Skeletal muscle tissue (tissue), 4 donors: ENCODE data around the gene ENTPD6. TPM values are rescaled to one million over a fixed set of nuclear protein-coding genes. Genes with fewer than 3 reads are reported as not detected.

Experiments used
- H3K27ac ChIP-seq: one replicate; pipeline ENCODE4 v1.7.0; 2013; ENCODE audit warnings: mild to moderate bottlenecking, low read depth, low read length, inconsistent platforms
- H3K27me3 ChIP-seq, 3 donors: one replicate each; pipeline ENCODE4 v1.7.0; 2013; ENCODE audit warnings: low read length in 3 of 3; ENCODE audit not compliant: control insufficient read depth in 3 of 3, insufficient read depth in 3 of 3
- H3K36me3 ChIP-seq, 3 donors: one replicate each; pipeline ENCODE4 v1.7.0; 2013; ENCODE audit warnings: low read length in 3 of 3; ENCODE audit not compliant: control insufficient read depth in 3 of 3, insufficient read depth in 3 of 3
- H3K4me1 ChIP-seq, 3 donors: one replicate each; pipeline ENCODE4 v1.7.0; 2013; ENCODE audit warnings: low read length in 3 of 3, mild to moderate bottlenecking in 3 of 3; ENCODE audit not compliant: control insufficient read depth in 3 of 3, insufficient read depth in 3 of 3
- H3K4me3 ChIP-seq, 3 donors: one replicate each; pipeline ENCODE4 v1.7.0; 2013; ENCODE audit warnings: low read length in 3 of 3
- H3K9ac ChIP-seq, 3 donors: one replicate each; pipeline ENCODE4 v1.7.0; 2013; ENCODE audit warnings: low read length in 3 of 3, mild to moderate bottlenecking in 3 of 3, moderate library complexity in 2 of 3, low read depth in 1 of 3
- H3K9me3 ChIP-seq, 3 donors: one replicate each; pipeline ENCODE4 v1.7.0; 2013; ENCODE audit warnings: low read length in 3 of 3; ENCODE audit not compliant: control insufficient read depth in 3 of 3
- total RNA-seq: library from RNA; depleted of rRNA; stranded (reverse); fragments of >200 nt; gene quantifications from one replicate; pipeline ENCODE4 v1.2.3, GENCODE V29; 2014
- donor health status: Osteomylitis.

ENTPD6 gene
- total RNA-seq, 1 donor from 2014 or later = 17.7 TPM

DNA sequence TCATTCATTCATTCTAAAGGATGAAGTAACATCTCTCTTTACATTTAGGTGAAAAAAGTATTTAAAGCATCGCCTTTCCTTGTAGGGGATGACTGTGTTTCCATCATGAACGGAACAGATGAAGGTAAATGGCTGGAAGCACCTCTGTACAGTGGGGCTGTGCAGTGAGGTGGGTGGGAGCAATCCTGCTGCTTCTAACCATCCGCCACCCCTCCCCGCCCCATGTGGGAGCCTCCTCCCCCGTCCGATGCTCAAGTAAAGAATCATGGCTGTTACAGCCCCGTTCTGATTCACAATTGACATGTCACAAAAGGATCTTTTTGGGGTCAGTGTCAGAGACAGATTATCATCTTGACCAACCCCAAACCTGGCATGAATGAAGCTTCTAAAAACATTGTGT is 19.3 kb downstream of the ENTPD6 start:
- no peak overlapping the region for H3K27ac ChIP-seq
- H3K9ac ChIP-seq = no peak overlapping the region
- no peak overlapping the region for H3K4me3 ChIP-seq
- H3K4me1 ChIP-seq = no peaks in the 10 kb centered on the region
- peaks cover 68 to 70% (median 70%) of the 10 kb centered on the region in 3 donors for H3K36me3 ChIP-seq
- H3K27me3 ChIP-seq = no peaks in the 10 kb centered on the region
- H3K9me3 ChIP-seq = no peaks in the 10 kb centered on the region

DNA sequence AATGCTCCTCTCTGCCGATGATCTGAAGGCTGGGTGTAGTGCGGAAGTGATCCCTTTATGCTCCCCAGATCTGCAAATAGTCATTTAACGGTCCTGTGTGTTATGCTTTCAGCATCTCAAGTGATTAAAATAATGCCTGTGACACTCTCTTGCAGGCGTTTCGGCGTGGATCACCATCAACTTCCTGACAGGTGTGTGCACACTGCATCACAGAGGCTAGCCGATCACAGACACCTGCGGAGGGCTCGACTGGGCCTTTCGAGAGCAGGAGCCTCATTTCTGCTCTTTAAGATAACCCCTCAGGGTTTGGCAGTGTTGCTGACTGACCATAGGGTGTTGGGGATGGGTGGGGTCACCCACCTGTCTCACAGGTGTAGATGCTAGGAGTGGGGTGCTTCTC is 20.0 kb downstream of the ENTPD6 start:
- Histone ChIP-seq H3K27me3 (no peaks in the 10 kb centered on the region), H3K27ac (no peak overlapping the region), H3K4me3 (no peak overlapping the region), H3K36me3 (peaks cover 67 to 73% (median 72%) of the 10 kb centered on the region in 3 donors), H3K9me3 (no peaks in the 10 kb centered on the region), H3K4me1 (peaks cover 1 to 3% (median 2%) of the 10 kb centered on the region in 3 donors), H3K9ac (no peak overlapping the region)

DNA sequence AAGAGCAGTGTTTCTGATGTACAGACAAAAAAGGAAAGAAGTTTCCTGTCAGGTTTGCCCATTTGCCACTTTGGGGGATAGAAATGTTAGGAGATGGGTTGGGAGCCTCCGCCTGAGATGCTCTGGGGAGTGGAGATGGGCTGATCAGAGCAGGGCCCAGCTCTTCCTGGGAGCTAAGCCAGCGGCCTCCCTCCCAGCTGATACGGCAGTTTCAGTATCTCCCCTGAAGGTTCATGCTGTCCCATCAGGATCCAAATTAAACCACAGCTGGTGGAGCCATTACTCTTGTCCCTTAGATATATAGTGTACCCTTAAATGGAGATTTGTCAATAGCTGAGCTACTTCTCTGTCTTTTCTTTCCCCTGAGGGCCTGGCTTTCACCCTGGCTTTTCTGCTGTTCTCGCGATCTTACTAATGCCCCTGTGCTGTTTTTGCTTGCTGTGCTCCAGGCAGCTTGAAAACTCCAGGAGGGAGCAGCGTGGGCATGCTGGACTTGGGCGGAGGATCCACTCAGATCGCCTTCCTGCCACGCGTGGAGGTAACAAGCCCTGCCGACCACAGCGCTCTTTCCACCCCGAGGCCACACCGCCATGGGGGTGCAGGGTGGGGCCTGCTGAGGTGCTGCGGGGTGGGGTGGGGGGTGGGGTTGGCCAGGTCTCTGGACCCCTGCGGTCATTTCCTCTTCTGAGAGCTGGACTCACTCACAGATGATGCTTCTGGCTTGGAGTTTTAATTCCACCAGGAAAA is 20.9 kb downstream of the ENTPD6 start:
- H3K4me3 ChIP-seq = no peak overlapping the region
- H3K27me3 ChIP-seq = no peaks in the 10 kb centered on the region
- peaks cover 8 to 12% (median 9%) of the 10 kb centered on the region in 3 donors for H3K4me1 ChIP-seq
- H3K36me3 ChIP-seq = peaks cover 69 to 76% (median 72%) of the 10 kb centered on the region in 3 donors
- H3K27ac ChIP-seq = no peak overlapping the region
- peak overlapping the region in 1 of 3 donors; percentile 25 for H3K9ac ChIP-seq
- H3K9me3 ChIP-seq = no peaks in the 10 kb centered on the region

DNA sequence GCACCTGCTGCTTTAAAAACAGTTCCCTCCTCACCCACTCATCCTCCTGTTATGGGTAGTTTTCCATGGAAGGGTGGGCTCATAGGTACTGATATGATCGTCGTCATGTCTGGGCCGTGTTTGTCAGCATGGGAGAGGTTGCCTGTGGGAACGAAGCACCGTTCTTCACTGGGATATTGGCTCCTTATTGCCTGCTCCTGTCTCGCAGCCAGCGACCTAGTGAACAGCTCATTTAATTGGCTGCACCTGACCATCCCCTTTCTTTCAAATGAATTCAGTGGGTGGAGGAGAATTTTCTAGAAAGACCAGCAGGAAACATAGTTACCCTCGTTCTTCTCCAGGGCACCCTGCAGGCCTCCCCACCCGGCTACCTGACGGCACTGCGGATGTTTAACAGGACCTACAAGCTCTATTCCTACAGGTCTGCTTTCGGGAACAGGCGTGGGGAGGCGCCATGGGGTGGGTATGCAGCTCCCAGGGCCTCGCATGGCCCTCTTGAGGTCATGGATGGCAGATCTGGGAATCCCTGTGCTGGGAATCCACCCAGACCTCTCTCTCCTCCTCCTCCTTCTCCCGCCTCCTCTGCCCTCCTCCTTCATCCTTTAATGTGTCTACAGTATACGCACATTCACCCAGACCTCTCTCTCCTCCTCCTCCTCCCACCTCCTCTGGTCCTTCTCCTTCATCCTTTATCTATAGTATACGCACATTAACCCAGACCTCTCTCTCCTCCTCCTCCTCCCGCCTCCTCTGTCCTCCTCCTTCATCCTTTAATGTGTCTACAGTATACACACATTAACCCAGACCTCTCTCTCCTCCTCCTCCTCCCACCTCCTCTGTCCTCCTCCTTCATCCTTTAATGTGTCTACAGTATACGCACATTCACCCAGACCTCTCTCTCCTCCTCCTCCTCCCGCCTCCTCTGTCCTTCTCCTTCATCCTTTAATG is 21.9 kb downstream of the ENTPD6 start:
- Histone ChIP-seq H3K9ac (no peak overlapping the region), H3K4me3 (no peak overlapping the region), H3K4me1 (peaks cover 11 to 20% (median 15%) of the 10 kb centered on the region in 3 donors), H3K27me3 (no peaks in the 10 kb centered on the region), H3K9me3 (no peaks in the 10 kb centered on the region), H3K27ac (no peak overlapping the region), H3K36me3 (peaks cover 63 to 72% (median 63%) of the 10 kb centered on the region in 3 donors)

DNA sequence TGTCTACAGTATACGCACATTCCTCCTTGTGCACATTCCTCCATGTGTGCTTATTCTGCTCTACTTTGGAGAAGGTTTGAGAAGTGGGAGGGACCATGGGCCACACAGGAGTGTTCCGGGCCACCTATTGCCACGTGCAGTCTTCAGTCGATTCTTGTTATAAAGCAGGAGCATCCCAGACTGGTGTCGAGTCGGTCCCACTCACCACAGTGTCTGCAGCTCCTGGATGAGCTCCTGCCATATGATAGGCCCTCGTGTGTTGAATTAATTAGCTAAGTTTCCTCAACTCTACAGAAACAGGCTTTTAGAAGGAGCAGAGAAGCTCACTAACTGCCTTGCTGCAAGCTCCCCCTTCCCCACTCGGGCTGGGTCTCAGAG is 22.6 kb downstream of the ENTPD6 start:
- no peak overlapping the region for H3K27ac ChIP-seq
- peaks cover 11 to 20% (median 18%) of the 10 kb centered on the region in 3 donors for H3K4me1 ChIP-seq

DNA sequence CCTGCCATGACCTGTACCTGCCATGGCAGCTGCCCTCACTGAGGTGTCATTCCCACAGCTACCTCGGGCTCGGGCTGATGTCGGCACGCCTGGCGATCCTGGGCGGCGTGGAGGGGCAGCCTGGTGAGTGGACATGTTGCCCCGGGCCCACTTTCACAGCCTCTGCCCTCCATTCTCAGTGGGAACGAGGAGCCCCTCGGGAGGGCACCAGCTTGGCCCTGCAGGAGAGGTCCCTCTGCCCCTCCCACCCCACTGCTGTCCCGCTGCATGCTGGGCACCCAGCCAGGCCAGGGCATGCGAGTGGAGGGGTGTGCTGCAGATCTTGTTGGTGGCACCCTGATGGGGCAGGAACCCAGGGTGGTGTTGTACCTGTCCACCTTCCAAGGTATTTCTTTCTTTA is 23.0 kb downstream of the ENTPD6 start:
- Histone ChIP-seq H3K4me1 (peaks cover 11 to 22% (median 20%) of the 10 kb centered on the region in 3 donors), H3K27me3 (no peaks in the 10 kb centered on the region), H3K9ac (no peak overlapping the region), H3K4me3 (no peak overlapping the region), H3K9me3 (no peaks in the 10 kb centered on the region), H3K27ac (no peak overlapping the region), H3K36me3 (peaks cover 57 to 64% (median 61%) of the 10 kb centered on the region in 3 donors)

More for the DNA sequence above, 22.6 kb downstream of the ENTPD6 start:
- Histone ChIP-seq H3K4me3 (no peak overlapping the region), H3K27me3 (no peaks in the 10 kb centered on the region), H3K9ac (no peak overlapping the region), H3K9me3 (no peaks in the 10 kb centered on the region), H3K36me3 (peaks cover 61 to 68% (median 62%) of the 10 kb centered on the region in 3 donors)

DNA sequence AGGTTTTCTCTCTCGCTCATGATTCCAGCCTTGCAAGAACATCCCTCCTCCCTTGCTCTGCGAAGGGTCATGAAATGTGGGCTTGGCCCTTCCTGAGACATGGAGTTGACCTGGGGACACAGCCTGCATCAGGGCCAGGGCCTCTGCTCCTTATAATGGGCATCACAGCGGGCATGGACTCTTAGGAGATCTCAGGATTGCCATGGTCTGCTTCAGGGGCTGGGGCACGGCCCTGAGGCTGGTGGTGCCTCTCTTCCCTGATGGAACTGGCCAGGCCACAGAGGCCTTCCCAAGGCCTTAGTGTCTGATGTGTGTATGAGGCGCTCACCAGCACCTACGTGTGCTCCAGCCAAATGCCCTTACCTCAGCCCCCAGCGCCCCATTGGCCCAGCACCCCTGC is 23.9 kb downstream of the ENTPD6 start:
- H3K4me3 ChIP-seq = no peak overlapping the region
- H3K9ac ChIP-seq = no peak overlapping the region
- H3K4me1 ChIP-seq = peaks cover 11 to 22% (median 20%) of the 10 kb centered on the region in 3 donors
- no peaks in the 10 kb centered on the region for H3K9me3 ChIP-seq
- H3K27me3 ChIP-seq = no peaks in the 10 kb centered on the region
- H3K27ac ChIP-seq = no peak overlapping the region
- H3K36me3 ChIP-seq = peaks cover 53 to 60% (median 59%) of the 10 kb centered on the region in 3 donors

DNA sequence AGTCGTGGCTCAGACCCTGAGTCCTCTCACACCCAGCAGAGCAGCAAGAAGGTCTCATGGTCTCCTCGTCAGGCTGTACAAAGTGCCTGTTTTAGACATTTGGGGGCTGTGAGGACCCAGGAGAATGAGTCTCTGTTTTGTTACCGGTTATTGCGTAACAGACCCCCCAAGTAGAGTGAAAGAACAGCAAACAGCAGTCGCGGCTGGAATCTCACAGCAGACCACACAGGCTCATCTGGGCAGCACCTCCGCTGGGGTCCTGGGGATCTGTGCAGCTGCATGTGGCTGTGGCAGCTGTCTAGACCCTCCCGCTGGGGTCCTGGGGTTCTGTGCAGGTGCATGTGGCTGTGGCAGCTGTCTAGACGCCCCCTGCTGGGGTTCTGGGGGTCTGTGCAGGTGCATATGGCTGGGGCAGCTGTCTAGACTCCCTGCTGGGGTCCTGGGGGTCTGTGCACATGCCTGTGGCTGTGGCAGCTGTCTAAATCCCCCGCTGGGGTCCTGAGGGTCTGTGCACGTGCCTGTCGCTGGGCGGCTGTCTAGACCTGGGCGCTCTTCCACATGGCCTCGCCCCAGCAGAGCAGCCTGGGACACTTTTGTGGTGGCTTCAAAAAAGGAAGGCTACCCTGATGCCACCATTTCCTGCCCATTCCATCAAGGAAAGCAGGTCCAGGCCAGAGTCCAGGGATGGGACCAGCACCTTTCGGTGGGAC is 24.7 kb downstream of the ENTPD6 start:
- no peak overlapping the region for H3K27ac ChIP-seq
- no peaks in the 10 kb centered on the region for H3K9me3 ChIP-seq
- H3K4me3 ChIP-seq = no peak overlapping the region
- no peak overlapping the region for H3K9ac ChIP-seq
- H3K36me3 ChIP-seq = peaks cover 48 to 59% (median 52%) of the 10 kb centered on the region in 3 donors
- H3K4me1 ChIP-seq = peaks cover 11 to 22% (median 20%) of the 10 kb centered on the region in 3 donors
- H3K27me3 ChIP-seq = no peaks in the 10 kb centered on the region

DNA sequence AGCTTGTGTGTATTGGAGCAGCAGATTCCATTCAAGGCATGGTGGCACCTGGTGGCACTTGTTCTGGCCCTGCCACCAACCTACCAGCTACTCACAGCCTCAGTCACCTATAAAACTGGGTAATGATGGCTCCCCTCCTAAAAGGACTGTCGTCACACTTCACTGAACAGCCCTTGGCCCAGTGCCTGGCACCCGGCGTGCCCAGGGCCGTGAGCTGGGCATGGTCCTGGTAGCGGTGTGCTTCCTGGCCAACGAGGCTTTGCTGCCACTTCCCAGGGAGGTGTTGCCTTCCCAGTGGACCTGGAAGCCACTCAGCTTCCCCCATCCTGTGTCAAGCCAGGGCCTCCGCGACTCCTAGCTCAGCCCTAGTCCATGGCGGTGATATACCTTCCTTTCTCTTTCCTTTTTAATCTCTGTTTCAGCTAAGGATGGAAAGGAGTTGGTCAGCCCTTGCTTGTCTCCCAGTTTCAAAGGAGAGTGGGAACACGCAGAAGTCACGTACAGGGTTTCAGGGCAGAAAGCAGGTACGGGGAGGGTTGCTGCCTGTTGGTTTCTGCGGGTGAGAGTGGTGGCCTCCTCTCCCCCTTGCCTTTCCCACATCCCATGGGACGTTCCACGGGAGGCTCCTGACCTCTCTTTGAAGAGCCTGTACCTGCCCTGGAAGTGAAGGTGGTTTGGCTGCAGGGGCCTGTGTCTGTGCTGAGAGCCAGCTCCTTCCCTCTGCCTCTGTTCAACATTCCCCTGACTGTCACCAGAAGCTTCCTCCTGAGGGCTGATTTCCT is 25.5 kb downstream of the ENTPD6 start:
- no peaks in the 10 kb centered on the region for H3K9me3 ChIP-seq
- peaks cover 43 to 57% (median 47%) of the 10 kb centered on the region in 3 donors for H3K36me3 ChIP-seq
- peaks cover 11 to 22% (median 20%) of the 10 kb centered on the region in 3 donors for H3K4me1 ChIP-seq
- H3K27me3 ChIP-seq = no peaks in the 10 kb centered on the region
- peak overlapping the region in 1 of 3 donors; percentile 2 for H3K9ac ChIP-seq
- no peak overlapping the region for H3K27ac ChIP-seq
- no peak overlapping the region for H3K4me3 ChIP-seq
